ENCODE results near the gene TRABD2A.

DNA sequence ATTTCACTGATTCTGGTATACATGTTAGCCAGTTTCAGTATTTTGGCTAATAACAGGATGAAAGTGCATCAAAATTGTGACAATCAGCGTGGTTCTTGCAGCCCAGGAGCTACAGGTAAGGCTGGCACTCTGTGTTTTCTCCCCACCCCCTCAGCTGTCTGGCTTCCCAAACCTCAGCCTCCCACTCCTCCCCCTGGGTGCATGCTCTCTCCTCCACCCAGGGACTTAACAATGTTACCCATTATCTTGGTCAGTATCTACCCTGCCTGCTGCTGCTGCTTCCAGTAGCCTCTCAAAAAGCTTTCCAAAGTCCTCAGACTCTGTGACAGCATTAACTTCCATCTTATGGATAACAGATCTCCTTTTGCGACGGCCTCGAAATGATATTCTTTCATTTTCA, 41.0 kb downstream of the TRABD2A start:
- no peak for TF ChIP-seq CTCF (conservative IDR thresholded peaks at IDR 0.05; ENCODE audit: low read length)
- TF ChIP-seq EZH2phosphoT487 (IDR thresholded peaks at IDR 0.05; ENCODE audit: borderline replicate concordance): no peak

All from Loucy (cell line).